GM21717 (cell line): Measurements from ENCODE around the gene GALR2.
"Not testable (repeated sequence)": the region's sequence is repeated elsewhere in the genome, so short reads cannot be mapped to it uniquely, and the experiment has no call there.

Experiments used
- ATAC-seq: cut with Tn5 transposase; IDR thresholded peaks from one replicate; pipeline ENCODE4 v1.9.1; 2021; ENCODE audit warnings: mild to moderate bottlenecking, moderate library complexity; ENCODE audit not compliant: unreplicated experiment

Gene GALR2, protein sequence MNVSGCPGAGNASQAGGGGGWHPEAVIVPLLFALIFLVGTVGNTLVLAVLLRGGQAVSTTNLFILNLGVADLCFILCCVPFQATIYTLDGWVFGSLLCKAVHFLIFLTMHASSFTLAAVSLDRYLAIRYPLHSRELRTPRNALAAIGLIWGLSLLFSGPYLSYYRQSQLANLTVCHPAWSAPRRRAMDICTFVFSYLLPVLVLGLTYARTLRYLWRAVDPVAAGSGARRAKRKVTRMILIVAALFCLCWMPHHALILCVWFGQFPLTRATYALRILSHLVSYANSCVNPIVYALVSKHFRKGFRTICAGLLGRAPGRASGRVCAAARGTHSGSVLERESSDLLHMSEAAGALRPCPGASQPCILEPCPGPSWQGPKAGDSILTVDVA

DNA sequence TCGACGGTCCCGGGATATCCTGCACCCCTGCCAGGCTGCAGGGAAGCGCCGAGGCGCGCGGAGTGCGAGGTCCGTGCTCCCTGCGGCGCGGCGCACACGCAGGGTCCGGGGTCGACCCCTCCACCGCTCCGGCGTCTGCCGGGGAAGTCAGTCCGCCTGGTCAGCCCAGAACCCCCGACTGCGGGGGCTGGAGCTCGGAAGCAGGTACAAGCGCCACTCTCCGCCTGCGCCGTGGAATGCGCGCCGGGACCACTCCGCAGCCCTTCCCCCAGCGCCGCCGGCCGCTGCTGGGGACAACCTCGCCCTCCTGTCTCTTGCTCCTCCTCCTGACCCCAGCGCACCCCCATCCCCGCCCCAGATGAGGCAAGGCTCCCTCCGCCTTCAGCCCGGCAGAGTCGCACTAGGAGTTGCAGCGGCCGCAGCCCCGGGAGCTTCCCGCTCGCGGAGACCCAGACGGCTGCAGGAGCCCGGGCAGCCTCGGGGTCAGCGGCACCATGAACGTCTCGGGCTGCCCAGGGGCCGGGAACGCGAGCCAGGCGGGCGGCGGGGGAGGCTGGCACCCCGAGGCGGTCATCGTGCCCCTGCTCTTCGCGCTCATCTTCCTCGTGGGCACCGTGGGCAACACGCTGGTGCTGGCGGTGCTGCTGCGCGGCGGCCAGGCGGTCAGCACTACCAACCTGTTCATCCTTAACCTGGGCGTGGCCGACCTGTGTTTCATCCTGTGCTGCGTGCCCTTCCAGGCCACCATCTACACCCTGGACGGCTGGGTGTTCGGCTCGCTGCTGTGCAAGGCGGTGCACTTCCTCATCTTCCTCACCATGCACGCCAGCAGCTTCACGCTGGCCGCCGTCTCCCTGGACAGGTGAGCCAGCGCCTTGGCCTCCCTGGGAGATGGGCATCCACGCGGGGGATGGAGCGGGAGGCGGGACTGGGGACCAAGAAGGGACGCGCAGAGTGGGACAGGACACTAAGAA, at the start of gene GALR2:
GALR2 (plus strand) TSS at position 392 of the 974 bp plus-strand sequence; CDS start at position 495, 103 bp downstream.
- no peak for ATAC-seq

DNA sequence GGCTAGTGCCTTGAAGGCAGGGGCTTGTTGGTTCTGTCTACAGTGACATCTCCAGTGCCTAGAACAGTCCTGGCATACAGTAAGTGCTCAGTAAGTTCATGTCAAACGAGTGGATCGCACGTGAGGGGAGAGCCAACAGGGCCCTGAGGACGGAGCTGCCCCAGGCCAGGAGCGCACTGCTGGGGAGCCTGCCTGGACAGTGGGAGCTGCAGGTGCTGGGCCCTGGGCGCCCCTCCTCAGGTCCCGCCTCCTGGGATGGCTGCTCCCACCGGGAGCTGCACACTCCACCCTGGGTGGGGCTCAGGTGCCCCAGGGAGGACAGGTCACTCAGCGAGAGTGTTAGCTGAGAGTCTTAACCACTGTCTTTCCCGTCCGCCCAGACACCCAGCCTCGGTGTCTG, 49.3 kb upstream of the GALR2 start:
- ATAC-seq, result no peak

DNA sequence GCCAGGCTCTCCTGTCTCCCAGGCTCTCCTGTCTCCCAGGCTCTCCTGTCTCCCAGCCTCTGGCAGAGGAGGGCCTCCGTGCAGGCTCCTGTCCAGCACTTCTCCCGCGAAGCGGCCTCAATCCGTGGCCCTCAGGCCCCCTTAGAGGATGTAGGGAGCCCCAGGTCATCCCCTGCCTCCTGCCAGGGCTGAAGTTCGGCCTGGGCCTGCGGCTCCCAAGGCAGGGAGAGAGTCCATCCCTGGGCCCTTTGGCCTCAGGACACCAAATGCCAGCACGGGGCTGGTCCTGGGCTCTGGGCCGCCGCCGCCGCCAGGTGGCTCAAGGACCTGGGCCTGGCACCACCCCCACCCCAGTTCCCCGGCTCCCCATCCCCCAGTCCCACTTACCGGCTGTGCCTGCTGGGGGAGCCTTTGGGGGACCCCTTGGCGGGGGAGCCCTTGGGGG, 47.8 kb upstream of the GALR2 start:
- no peak for ATAC-seq

DNA sequence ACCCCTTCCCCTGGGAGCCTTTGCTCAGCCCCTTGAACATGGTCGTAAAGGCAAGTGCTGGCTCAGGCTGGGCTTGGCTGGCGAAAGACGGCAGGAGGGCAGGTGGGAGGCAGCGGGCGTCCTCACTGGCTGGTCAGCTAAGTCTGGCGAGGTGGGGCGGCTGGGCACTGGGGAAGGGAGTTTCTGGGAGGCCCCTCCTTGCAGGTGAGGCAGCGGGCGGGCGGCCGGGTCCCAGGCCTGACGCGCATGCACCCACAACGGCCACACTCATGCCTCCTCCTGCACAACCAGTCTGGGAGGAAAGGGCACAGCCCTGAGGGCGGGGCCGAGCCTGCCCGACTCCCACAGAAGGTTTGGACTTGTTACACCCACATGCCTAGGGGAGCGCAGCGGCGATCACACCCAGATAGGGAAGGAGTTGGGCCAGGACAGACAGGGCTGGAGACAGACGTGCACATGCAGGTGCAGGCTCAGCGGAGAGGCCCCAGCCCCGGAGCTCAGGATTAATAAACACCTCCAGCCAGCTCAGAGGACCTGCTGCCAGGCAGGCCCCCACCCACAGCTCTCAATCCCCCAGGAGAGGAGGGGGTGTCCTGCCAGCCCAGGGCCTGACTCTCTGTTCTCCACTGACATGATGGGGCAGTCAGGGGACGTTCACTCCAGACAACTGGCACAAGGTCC, 47.3 kb upstream of the GALR2 start, which contains the start of gene EVPL:
EVPL (minus strand) TSS at position 148 of the 681 bp plus-strand sequence; CDS start at position 40, 108 bp downstream.
- ATAC-seq, result no peak

DNA sequence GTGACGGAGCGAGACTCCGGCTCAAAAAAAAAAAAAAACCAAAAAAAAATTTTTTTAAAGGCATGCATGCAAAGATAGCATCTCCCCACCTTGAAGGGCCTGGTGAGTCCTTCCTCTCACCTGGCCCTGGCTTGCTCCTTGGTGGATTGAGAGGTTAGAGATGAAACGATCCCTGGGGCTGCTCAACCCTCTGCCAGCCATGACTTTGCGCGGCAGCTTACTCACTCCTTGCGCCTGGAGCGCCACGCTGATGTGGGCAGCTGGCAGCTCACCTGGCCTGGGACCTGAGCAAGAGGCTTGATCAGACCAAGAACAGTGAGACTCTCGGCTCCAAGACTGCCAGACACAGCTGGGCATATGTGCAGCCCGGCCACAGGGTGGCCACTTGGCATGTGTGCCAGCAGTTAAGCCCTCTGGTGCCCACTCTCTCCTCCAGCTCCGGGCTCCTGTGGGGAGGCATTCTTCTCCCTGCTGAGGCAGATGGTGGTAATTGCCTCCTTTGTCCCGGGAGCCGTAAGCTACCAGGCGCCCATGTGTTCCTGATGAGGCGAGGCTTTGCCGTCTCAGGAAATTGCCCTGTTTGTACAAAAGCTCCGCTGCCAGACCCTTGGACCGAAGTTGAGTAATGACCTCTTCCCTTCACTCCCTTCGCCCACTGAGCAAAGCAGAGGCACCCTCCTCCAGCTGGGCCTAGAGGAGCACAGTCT, 42.4 kb upstream of the GALR2 start:
- ATAC-seq, result no peak

DNA sequence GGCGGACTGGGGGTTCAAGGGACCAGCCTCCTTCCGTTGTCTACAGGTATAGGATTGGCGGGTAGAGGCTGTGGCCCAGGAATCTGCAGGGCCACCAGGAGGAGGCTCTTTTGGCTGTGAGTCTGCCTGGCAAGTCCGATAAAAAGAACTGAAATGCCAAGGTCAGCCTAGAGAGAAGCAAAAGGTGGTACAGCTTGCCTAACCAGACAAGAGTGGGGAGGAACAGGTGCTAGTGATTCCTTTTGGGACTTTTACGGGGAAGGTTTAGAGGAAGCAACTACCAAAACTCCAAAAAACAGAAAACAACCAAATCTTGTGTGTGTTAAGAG, 41.8 kb upstream of the GALR2 start:
- no peak for ATAC-seq

DNA sequence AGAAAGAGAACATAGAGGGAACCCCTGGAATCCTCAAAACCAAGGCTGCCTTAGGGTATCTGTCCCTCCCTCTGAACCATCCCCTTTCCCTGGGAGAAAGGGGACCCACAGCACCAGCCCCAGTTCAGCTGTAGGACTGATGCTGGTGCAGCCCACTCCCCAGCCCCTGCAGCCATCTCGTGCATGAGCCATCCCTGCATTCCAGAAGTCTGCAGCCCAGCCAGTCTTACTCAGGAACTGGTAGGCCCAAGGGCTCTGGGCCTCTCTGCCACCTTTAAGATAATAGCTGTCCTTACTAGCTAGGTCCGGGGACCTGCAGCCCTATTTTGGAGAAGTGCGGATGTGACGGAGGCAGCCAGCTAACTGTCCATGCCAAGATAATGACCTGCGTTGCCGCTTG, 41.4 kb upstream of the GALR2 start:
- no peak for ATAC-seq

DNA sequence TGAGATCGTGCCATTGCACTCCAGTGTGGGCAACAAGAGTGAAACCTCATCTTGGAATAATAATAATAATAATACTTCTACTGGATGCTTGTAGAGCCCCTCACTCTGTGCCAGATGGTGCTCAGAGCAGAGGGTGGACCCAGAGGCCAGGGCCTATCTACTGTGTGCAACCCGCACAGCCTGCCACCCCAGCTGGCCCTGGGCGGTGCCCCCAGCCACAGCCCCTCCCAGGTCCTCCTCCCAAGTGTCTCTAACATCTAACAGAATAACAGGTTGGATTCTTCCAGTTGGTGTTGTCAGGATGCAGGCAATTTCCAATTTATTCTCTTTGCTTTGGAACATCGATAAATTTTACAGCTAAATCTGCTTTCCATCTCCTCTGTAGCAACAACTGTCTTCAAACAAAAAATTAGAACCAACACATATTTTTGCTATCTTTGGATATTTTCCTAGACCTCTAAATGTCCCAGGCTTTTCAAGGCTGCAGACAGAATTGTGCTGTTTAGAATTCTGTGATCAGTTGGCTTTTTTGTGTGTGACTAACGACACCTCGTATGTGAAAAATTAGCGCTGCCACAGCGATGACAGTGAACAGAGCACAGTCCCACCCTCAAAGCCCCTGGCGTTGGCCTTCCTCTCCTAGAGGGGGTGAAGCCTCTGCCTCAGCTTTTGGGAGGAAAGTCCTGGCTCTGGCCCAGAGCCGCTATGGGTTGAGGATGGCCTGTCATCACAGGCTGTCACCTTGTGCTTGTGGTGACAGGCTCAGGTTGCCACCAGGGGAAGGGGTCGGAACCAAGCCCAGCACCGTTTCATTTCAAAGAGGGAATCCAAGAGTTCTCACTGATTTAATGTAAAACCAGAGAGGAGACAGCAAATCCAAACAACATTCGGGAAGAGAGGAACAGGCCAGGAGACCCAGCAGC, 39.9 kb upstream of the GALR2 start:
- ATAC-seq, result no peak

DNA sequence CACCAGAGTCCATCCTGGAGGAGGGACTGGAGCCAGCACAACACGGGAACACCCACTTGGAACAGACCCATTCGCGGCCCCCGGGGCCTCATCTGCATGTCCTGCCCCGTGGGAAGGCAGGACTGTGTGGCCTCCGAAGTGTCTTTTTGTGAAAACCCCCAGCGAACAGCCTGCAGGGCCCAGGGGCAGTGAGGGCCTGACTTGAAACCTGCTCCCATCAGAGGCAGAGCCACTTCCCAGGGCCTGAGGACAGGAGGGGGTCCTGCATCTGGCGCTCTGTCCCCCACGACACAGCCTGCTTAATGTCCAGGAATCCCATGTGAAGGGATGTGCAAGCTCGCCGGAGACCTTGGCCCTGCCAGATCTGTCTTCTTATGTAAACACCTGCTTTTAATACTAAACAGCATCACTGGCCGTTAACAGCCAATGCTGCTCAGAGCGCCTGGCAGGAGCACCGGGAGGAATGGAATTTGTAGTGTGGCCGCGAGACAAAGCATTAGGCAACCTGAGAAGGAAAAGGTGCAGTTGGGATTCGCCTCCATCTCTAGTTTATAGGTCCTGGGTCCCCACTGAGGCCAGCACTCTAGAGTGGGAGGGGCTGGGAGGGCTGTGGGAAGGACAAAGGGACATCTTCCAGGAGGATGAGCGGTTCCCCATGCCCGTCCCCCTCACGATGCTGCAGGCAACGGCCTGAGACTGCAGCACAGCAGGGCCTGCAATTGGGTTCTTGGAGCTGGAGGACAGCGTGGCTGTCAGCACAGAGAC, 37.9 kb upstream of the GALR2 start:
- ATAC-seq, result no peak

DNA sequence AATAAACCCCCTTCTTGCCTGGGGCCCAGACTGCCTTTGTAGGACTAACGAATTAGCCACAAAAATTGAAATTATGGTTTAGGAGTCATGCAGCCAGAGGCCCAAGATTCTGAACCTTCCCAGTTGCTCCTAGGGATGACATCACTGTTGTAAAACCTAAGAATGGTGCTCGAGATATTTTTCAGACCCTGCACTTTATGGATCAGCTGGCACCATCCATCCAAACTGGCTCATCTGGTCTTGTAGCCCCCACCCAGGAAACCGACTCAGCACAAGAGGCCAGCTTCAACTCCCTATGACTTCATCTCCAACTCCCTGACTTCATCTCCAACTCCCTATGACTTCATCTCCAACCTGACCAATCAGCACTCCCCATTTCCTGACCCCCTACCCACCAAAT, 36.5 kb upstream of the GALR2 start:
- ATAC-seq, result no peak

DNA sequence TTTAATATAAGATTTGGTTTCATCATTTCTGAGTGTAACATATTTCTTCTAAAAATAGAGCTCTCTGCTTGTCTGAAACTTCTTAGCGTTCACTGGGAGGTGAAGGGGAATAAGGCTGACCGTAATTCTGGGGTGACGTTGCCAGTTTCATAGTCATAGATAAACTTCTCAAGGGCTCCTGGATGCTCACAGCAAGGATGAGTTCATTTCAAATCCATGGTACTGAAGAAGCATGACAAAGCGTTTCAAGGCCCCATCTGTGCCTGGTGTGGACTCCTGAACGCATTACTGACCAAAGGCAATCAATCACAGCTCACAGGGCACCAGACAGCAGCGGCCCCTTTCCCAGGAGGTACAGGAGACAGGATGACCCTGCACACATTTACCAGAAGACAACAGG, 35.5 kb upstream of the GALR2 start:
- ATAC-seq, result no peak

DNA sequence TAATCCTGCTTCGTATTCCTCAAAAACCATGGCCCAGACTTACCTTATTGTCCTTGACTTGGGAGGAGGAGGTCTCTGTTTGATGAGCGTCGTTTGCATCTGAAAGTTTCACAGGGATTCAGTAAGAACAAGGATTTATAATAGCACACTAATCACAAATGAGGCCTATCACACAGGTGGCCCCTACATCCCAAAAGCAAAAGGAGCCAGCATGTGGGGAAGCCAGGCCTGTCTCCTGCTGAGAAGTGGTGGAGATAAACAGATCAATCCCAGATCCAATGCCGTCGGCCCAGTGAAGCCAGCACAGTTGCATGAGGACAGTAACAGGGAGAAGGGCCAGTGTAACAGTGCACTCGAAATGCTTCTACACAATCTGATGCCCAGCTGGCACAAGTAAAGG, 34.2 kb upstream of the GALR2 start:
- ATAC-seq, result no peak

DNA sequence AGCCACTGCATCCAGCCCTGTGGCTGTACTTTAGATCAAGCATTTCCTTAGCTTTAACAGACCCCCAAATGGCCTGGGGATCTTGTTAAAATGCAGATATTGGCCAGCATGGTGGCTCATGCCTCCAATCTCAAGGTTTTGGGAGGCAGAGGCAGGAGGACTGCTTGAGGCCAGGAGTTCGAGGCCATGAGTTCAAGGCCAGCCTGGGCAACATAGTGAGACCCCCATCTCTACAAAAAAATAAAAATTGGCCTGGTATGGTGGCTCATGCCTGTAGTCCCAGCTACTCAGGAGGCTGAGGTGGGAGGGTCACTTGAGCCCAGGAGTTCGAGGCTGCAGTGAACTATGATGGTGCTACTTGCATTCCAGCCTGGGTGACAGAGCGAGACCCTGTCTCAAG, 31.7 kb upstream of the GALR2 start:
- ATAC-seq, result not testable (repeated sequence)

DNA sequence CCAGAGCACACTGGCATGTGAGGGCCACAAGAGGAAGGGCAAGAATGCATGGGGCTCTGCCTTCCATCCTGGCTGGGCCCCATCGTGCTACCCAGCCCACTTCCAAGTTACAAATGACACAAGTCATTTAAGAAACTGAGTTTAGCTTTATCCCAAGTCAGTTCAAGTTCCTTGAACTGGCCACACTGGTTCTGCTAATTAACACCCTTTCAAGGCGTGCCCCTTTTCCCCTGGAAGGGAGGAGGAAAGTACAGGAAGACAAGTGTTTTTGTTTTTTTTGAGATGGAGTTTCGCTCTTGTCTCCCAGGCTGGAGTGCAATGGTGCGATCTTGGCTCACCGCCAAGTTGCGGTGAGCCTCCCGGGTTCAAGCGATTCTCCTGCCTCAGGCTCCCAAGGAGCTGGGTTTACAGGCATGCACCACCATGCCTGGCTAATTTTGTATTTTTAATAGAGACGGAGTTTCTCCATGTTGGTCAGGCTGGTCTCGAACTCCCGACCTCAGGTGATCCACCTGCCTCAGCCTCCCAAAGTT, 30.0 kb upstream of the GALR2 start:
- not testable (repeated sequence) for ATAC-seq

DNA sequence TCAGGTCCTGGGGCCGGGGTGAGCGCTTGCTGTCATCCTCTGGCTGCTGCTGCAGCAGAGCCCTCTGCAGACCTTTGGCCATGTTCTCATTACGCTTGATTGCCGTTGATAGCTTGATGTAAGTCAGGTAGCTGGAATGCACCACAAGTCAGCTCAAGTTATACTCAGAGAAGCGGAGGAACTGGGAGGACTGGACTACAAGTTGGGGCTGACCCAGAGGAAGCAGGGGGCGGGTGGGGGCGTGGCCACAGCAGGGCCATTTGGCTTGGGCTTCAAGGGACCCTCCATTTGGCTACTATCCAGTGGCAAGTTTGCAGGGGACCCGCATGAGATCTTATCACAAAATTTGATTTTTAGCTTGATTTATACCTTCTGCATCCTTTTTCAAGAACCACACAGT, 28.5 kb upstream of the GALR2 start:
- no peak for ATAC-seq

DNA sequence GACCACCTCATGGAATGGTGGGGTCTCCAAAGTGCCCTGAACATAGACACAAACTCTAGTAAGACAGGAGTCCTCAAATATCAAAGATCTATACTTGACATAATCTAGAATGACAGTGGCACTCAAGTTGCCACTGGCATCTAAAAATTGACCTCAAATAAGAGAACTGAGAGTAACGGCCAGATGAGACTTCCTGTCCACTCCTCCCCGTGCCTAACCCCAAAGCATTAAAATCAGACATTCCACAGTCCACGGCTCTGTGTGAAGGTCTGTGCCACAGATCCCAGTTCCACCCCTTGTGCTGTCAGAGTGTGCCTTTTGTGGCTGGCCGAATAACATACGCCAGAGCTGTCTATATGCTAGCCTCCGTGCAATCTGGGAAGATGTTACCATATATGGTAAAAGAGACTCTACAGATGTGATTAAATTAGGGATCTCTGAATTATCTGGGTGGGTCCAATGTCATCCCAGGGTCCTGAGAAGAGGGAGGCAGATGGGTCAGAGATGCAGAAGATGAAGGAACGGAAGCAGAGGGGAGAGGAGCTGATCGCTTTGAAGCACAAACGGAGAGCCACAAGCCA, 26.5 kb upstream of the GALR2 start:
- ATAC-seq, result no peak

DNA sequence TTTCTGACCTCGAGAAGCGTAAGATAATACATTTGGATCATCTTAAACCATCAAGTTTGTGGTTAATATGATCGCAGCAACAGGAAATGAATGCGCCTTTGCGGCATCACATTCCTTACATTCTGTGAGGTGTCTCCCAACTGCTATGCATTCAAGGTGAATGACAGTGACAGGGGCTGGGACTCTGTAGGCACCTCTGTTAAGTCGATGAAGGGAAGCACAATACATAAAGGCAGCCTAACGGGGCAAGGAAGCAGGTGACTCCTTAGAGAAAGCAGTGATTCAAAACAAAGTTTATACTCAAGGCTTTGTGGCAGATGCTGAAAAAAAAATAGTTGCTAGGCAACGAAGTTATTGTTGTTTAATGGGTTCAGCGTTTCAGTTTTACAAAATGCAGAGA, 25.9 kb upstream of the GALR2 start:
- ATAC-seq, result no peak

DNA sequence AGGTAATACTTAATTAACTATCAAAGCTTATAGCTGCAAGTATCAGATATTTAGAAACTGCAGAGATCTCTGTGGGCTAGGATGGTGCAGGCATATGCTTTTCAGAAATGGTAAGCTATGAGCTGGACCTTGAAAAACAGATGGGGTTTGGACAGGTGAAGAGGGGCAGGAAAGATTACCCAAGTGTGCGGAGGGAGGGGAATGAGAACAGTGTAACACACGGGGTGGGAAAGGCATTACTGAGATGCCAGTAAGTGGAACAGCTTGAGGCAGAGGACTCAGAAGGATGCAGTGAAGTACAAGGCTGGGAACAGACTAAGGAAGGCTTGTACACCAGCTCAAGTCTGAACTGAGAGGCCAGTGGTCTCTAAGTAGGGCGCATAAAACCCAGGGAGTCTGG, 25.3 kb upstream of the GALR2 start:
- no peak for ATAC-seq
